HUES48 (cell line): ENCODE measurements around the gene RNH1.

Experiments
- H3K27ac ChIP-seq: one replicate; pipeline ENCODE4 v1.7.0; 2013; ENCODE audit warnings: low read depth, low read length, inconsistent platforms
- H3K27me3 ChIP-seq: 2 replicates; pipeline ENCODE4 v1.6.1; 2013; ENCODE audit warnings: mild to moderate bottlenecking, low read length; ENCODE audit not compliant: control insufficient read depth, insufficient read depth
- H3K36me3 ChIP-seq: 2 replicates; pipeline ENCODE4 v1.6.1; 2013; ENCODE audit warnings: low read length; ENCODE audit not compliant: control insufficient read depth, insufficient read depth
- H3K4me1 ChIP-seq: 2 replicates; pipeline ENCODE4 v1.6.1; 2013; ENCODE audit warnings: mild to moderate bottlenecking, low read length; ENCODE audit not compliant: control insufficient read depth, insufficient read depth
- H3K4me3 ChIP-seq: 2 replicates; pipeline ENCODE4 v1.5.1; 2013; ENCODE audit warnings: mild to moderate bottlenecking, low read depth, low read length
- H3K9ac ChIP-seq: 2 replicates; pipeline ENCODE4 v1.6.1; 2013; ENCODE audit warnings: mild to moderate bottlenecking, low read depth, low read length, moderate library complexity
- H3K9me3 ChIP-seq: 2 replicates; pipeline ENCODE4 v1.6.1; 2013; ENCODE audit warnings: low read length; ENCODE audit not compliant: control insufficient read depth, insufficient read depth

Gene RNH1

GRCh38 chr11:503179-503981 lies 3.7 kb downstream of the RNH1 start:
- H3K36me3 ChIP-seq, result peaks cover 29% of the 10 kb centered on the region
- H3K4me1 ChIP-seq, result peaks cover 8% of the 10 kb centered on the region
- no peaks in the 10 kb centered on the region for H3K9me3 ChIP-seq
- H3K9ac ChIP-seq, result no peak overlapping the region
- no peaks in the 10 kb centered on the region for H3K27me3 ChIP-seq
- 0 out of 2 replicates have a peak overlapping the region, but pooled peaks have one; percentile 45 for H3K4me3 ChIP-seq
- H3K27ac ChIP-seq, result no peak overlapping the region

GRCh38 chr11:502288-503178 lies 4.5 kb downstream of the RNH1 start:
- Histone ChIP-seq H3K4me3 (no peak overlapping the region), H3K27me3 (no peaks in the 10 kb centered on the region), H3K9ac (no peak overlapping the region), H3K27ac (no peak overlapping the region), H3K4me1 (peaks cover 8% of the 10 kb centered on the region), H3K9me3 (peaks cover 3% of the 10 kb centered on the region; the same call in 1 of the 2 replicates), H3K36me3 (peaks cover 37% of the 10 kb centered on the region)

GRCh38 chr11:501683-502287 lies 5.3 kb downstream of the RNH1 start:
- H3K9ac ChIP-seq, result no peak overlapping the region
- no peak overlapping the region for H3K27ac ChIP-seq
- H3K27me3 ChIP-seq, result no peaks in the 10 kb centered on the region
- H3K4me3 ChIP-seq, result no peak overlapping the region
- H3K36me3 ChIP-seq, result peaks cover 45% of the 10 kb centered on the region
- H3K4me1 ChIP-seq, result peaks cover 8% of the 10 kb centered on the region
- peaks cover 9% of the 10 kb centered on the region for H3K9me3 ChIP-seq

- peaks cover 9% of the 10 kb centered on the region for H3K9me3 ChIP-seq
- H3K36me3 ChIP-seq, result peaks cover 49% of the 10 kb centered on the region
- no peak overlapping the region for H3K4me3 ChIP-seq
- peaks cover 8% of the 10 kb centered on the region for H3K4me1 ChIP-seq
- H3K9ac ChIP-seq, result no peak overlapping the region
- H3K27ac ChIP-seq, result no peak overlapping the region
- no peaks in the 10 kb centered on the region for H3K27me3 ChIP-seq
Measured at GRCh38 chr11:501001-501682, 5.9 kb downstream of the RNH1 start.

- H3K4me3 ChIP-seq, result no peak overlapping the region
- H3K9ac ChIP-seq, result no peak overlapping the region
- H3K36me3 ChIP-seq, result peaks cover 62% of the 10 kb centered on the region
Measured at GRCh38 chr11:499201-500076, 7.6 kb downstream of the RNH1 start.

GRCh38 chr11:498297-499181 lies 8.5 kb downstream of the RNH1 start:
- Histone ChIP-seq H3K27ac (no peak overlapping the region), H3K9me3 (peaks cover 9% of the 10 kb centered on the region), H3K36me3 (peaks cover 65% of the 10 kb centered on the region)

More at GRCh38 chr11:499201-500076, 7.6 kb downstream of the RNH1 start:
- Histone ChIP-seq H3K4me1 (no peaks in the 10 kb centered on the region), H3K9me3 (peaks cover 9% of the 10 kb centered on the region), H3K27me3 (no peaks in the 10 kb centered on the region), H3K27ac (no peak overlapping the region)

GRCh38 chr11:497565-498296 lies 9.3 kb downstream of the RNH1 start:
- Histone ChIP-seq H3K27ac (no peak overlapping the region), H3K9me3 (peaks cover 9% of the 10 kb centered on the region), H3K4me1 (no peaks in the 10 kb centered on the region), H3K4me3 (no peak overlapping the region), H3K27me3 (no peaks in the 10 kb centered on the region), H3K9ac (no peak overlapping the region), H3K36me3 (peaks cover 65% of the 10 kb centered on the region)

More at GRCh38 chr11:498297-499181, 8.5 kb downstream of the RNH1 start:
- Histone ChIP-seq H3K27me3 (no peaks in the 10 kb centered on the region), H3K4me1 (no peaks in the 10 kb centered on the region), H3K4me3 (no peak overlapping the region), H3K9ac (no peak overlapping the region)

- Histone ChIP-seq H3K27ac (no peak overlapping the region), H3K4me1 (no peaks in the 10 kb centered on the region), H3K4me3 (no peak overlapping the region), H3K36me3 (peaks cover 65% of the 10 kb centered on the region), H3K9ac (no peak overlapping the region), H3K9me3 (peaks cover 9% of the 10 kb centered on the region), H3K27me3 (no peaks in the 10 kb centered on the region)
Measured at GRCh38 chr11:496834-497564, 10.0 kb downstream of the RNH1 start.
